ENCODE measurements around the gene PHLDA2. TPM values are rescaled to one million over a fixed set of nuclear protein-coding genes. Genes with fewer than 3 reads are reported as not detected.

The PHLDA2 gene
- total RNA-seq, 1 donor from 2014 or later: not detected

DNA sequence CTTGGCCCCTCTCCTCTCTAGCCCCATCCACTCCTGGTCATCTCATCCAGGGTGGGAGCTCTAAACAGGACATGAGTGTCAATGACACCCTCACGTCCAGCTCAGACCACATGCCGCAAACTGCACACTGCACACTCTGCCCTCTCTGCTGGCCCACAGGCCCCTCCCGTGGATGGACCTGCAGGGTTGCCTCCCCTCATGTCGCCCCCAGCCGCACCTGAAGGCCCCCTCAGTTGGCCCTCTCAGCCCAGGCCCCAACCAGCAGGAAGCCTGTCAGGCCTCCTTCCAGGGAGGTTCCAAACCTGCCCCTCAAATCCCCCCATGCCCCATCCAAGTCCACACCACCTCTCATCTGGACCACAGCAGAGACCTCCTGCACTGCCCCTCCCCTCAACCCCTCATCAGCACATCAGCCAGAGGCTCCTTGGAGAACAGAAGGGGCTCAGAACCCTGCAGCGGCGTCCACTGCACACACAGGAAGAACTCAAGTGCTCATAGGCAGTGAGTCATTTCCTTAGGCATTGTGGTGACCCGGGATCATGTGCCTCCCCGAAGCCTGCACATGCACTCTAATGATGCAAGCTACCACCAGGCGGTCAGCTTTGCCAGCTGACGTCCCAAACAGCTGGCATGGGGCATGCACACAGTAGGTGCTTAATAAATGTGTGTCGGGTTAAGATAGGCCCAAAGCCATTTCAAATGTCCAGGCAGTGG lies 30.7 kb downstream of the PHLDA2 start:
- no peak for DNase-seq (ENCODE audit: low spot score)

DNA sequence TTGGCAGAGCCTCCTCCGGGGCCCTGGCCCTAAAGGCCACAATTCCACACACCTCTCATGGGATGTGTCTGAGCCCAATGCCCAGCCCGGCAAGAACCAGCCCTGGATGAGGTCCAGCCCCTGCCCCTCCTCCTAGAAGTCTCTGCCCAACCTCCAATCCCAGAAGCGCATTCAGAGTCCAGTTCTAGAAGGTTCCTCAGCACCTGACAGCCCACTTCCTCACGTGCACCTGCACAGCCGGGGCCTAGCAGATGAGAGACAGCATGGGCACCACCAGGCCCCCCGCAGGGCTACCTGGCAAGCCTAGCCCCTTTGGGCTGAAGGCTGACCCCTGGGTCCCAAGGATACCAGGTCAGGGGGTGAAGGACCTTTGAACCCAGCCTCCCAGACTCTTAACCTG lies 32.2 kb downstream of the PHLDA2 start:
- DNase-seq (ENCODE audit: low spot score): no peak

DNA sequence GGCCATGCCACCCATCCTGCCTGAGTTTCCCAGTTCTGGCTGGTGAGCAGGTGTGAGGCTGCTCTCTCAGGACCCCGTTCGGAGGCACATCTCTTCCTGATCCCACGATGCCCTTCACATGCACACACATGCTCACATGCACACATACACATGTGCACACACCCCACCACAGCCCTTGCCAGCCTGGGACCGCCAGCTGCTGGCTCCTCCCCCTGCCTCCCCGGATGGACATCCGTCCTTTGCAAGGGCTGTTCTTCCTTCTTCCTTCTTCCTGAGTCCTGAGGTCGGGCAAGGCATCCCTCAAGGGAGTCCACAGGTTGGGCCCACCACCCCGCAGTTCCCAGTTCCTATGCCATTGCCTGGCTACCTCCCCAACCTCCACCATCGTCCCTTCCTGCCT lies 33.2 kb downstream of the PHLDA2 start:
- DNase-seq (ENCODE audit: low spot score): no peak

DNA sequence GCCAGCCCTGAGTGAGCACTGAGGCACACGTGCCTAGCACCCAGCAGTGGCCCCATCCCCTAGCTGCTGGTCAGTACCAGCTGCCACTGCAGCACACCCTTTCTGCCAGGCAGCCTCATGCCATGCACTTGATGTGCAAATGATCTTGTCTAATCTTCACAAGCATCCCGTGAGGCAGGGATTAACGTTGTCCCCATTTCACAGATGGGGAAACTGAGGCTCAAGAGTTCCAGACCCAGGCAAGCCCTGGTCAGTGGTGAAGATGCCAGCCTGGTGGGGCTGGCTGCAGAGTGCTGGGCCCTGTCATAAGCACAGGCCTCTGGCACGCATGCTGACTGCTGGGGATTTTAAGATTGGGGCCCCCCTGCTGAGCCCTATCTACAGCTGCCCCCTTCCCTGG lies 35.3 kb downstream of the PHLDA2 start:
- DNase-seq (ENCODE audit: low spot score): no peak

DNA sequence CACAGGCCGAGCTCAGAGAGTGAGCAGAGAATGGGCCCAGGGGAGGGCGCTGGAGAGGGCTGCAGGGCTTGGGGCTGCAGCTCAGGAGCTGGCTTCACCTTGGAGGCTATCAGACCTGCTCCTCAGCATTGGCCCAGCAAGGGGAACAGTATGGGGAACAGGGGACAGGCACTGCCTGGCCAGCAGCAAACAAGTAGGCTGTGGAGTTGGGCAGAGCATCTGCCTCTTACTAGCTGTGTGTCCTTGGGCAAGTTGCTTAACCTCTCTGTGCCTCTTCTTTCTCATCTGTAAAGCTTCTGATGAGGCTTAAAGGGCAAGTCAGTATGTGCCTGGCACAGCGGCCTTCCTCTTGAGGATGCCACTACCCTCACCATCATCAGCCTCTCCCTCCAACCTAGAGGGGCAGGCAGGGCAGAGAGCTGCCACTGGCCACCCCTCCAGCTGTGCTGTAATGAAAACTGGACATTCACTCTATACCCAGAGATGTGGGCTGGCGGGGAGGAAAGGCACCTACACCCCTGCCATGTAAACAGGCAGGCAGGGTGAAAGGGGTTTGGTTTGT lies 36.2 kb downstream of the PHLDA2 start:
- DNase-seq (ENCODE audit: low spot score): no peak

DNA sequence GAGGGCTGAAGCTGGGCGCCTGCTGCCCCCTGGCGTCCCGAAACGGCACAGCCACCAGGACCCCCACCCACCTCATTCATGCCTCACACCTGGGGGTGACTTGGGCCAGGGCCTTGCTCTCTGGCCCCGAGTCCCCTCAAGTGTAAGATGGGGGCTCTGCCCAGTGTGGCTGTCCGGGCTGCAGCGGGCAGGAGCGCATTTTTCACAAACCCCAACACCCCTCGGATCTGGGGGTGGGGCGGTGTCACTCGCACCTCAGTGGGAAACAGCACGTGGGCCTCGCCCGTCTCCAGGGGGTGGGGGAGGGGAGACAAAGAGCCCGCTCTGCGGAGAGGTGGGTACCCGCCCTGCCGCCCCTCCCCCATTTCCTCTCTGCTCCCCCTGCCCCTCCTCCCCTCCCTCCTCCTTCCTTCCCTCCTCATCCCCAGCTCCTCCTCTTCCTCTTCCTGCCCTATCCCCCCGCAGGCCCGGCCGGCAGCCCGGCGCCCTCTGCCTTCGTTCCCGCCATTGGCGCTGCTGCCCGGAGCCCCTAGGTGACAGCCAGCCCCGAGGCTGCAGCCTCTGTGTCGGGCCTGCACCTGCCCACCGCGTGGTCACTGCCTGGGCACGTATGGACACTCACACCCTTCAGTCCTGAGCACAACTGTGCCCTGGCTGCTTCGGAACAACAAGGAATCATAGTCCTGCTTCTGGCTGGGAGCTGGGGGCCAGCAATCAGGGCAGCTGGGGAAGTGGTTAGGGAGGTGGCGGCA lies 36.8 kb downstream of the PHLDA2 start:
- peak; percentile 71 for DNase-seq (ENCODE audit: low spot score)

DNA sequence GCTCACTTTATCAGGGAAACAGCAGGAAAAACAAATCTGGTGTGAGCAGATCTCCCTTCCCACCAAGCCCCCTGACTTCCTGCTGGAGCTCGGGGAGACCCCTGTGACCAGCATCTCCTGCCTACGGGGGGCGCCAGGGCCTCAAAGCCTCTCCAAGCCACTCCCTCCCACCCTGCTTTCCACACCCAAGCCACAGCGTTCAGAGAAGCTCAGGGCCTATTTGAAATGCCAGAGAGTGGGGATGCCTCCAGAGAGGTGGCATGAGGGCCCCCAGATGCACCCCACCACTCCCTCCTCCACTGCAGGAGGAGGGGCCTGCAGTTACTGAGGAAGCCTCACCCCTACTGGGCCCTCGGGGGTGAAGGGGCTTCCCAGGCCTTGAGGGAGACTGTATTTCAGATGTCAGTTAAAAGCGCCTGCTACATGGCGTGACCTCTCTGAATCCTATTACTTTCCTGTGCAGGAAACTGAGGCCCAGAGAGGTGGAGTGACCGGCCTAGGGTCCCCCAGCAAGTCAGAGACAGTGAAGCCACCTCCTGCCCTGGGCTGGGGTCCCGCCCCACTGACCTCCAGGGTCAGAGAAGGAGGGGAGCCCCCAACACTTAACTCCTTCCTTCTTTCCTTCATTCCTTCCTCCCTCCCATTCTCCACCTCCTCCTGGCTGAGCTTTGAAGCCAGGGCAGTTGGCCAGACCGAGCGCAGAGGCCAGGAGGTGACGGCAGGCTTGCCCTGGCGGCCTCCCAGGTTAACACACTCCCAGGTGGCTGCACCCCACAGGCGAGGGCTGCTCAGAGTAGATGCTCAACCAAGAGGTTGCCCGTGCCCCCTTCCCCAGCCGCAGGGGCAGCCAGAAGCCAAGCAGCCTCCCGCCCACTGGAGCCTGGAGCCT lies 37.6 kb downstream of the PHLDA2 start:
- peak; percentile 59 for DNase-seq (ENCODE audit: low spot score)

DNA sequence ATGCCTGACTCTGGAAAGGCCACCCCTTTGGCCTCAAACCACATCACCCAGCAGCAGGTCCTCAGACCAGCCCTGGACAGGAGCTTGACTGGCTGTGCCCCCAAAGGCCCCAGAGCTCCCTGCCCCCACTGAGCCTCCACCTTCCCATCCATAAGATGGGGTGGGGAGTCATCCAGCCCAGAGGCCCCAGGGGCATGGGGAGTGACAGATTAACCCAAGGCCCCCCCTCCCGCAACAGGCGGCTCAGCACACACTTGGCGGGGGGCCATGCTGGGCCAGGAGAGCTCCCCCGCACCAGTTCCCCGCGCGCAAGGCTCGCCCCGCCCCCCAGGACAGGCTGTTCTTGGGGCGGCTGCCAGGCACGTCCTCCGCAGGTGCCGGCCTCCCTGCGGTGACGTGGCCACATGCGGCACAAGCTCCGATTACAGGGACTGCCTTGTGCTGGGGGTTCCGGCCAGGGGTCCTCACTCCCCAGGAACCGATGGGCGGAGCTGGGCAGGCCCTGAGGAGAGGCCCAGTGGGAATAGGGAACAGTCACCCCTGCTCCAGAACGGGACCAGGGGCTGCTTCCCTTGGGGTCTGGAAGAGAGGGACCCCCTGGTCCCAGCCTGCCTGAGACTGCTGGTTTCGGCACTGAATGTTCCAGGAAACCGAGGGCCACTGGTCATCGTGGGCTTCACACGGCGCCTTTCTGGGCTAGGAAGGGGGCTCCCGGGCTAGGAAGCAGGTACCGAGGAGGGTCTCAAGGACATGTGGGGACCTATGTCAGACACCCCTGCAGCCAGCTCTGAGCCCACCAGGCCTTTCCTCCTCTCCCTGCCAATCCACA lies 38.5 kb downstream of the PHLDA2 start:
- DNase-seq (ENCODE audit: low spot score): peak; percentile 58

DNA sequence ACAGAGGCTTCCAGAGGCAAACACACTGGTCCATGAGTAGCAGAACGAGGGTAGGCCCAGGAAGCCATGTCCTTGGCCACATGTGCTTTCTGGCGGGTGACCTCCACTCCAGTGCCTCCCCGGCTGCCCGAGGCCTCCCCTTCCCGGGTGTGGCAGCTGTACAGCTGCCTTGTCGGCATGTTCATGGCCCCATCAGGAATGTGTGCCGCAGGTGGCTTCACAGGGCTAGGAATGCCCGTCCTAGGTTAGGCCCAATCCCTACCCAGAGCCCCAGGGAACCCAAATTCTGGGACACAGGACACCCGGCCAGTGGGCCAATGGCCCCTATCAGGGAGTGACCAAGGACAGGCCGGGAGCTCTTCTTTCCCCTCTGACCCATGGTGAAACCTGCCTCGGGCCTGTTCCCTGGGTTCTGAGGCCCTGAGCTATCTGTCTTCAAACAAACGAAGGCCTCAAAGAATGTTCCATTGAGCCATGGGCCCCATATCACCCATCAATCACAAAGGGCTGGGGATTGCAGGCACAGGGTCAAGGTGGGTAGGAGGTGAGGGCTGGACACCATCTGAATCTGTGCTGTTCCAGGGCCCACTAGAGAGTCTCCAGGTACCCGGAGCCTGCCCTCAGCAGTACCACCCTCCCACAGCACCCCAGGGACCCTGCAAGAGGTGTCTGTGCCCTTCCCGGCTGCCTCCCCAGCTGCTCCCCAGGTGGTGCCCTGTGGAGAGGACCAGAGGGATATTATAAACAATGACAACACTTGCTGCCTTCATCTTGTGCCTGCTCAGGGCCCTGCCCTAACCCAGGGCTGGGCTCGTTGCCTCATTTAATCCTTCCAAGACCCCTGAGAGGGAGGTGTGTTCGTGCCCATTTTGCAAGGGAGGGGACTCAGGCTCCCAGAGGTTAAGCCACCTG lies 39.6 kb downstream of the PHLDA2 start:
- no peak for DNase-seq (ENCODE audit: low spot score)

DNA sequence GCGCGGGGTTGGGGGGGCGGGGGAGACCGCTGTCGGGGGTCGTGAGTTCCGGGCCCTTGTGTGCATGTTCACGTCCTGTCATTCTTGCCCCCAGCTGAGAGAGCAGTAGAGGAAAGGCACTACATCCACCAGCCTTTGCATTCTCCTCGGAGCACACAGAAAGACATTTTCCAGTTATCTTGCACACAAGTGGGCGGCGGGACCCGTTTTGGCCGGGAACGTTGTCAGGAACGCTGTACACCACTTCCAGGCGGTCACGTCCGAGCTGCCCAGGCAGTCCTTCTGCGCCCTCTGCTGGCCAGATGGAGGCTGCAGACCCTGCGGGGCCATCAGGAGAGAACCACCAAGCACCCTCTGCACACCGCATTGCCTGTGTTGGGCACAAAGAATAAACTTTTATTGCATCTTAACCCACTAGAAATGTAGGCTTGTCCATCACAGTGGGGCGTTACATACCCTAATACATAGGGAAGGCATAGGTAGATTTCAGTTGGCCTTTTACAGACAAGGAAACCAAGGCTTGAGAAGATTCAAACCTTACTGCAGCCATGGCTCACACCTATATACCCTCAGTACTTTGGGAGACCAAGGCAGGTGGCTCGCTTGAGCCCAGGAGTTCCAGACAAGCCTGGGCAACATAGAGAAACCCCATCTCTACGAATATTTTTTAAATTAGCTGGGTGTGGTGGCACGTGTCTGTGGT lies 40.8 kb downstream of the PHLDA2 start:
- peak; percentile 87 for DNase-seq (ENCODE audit: low spot score)

DNA sequence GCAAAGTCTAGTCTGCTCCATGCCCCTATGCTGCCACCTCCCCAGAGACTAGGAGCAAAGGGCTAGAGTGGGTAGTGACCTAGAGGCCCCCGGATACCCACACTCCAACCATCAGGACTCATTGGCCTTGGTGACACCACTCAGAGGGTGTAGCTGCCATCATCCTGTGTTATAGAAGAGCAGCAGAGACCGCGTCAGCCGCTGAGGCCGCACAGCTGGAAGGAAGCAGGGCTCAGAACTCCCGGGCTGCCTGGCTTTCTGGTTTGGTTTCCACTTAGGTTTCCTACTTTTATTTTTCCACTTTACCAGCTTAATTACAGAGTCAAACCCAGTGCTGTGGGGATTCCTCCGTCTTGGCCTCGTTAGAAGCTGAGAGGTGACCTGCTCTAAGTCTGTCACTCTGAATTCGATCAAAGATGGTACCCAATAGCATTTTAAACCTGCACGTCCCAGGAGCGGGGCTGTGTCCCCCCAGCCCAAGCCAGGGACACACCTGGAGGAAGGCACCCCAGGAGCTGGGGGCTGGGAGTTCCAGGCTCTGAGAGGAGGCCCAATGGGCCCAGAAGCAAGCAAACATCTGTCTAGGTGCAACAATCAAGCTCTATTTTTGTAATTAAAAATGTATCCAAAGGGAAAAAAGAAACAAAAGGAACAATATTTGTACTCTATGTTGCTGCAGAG lies 41.6 kb downstream of the PHLDA2 start:
- no peak for DNase-seq (ENCODE audit: low spot score)

DNA sequence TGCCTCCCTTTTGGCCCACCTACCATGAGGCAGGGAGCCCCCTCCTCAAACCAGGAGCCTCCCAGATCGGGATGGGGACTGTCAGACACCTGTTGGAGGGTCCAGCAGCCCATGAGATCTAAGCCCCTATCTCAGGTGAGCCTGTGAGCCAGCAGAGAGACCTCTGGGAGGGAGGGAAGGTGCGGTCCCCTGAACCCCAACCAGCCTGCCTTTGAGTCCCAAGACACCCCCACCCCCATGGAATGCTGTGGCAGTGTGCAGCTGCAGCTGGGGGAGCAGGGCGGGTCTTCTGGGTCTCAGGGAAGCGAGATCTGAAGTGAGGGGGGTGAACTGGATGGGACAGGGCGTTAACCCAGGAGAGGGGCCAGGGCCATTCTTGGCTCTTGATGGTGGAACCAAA lies 42.3 kb downstream of the PHLDA2 start:
- DNase-seq (ENCODE audit: low spot score): no peak

DNA sequence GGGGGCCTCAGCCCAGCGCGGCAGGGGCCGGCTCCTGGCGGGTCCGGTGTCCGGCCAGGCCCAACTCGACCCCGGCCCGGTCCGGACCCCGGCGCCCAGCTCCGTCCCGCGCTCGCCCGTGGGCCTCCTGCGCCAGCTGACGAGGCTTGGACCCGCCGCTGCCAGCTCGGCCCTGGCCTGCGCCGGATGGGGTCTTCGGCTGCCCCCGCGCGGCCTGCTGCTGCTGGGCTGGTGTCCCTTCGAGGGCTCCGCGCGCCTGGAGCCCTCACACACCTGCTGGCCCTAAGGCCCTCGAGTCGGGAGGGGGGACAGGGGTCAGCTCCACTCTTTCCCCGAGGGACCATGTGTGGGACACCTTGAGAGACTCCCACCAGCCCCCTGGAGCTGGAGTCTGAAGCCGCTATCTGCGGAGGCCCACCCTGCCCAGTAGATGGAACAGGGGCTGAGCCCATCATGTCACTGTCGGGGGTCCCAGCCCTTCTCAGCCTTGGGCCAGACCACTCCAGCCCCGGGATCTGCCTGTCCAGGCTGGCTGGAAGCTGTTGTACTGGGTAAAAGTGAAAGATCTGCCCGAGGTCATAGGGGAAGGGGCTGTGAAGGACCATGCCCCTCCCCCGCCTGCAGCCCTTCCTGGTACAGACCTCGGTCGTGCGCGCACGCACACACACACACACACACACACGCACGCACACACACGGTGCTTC lies 42.9 kb downstream of the PHLDA2 start:
- DNase-seq (ENCODE audit: low spot score): no peak

DNA sequence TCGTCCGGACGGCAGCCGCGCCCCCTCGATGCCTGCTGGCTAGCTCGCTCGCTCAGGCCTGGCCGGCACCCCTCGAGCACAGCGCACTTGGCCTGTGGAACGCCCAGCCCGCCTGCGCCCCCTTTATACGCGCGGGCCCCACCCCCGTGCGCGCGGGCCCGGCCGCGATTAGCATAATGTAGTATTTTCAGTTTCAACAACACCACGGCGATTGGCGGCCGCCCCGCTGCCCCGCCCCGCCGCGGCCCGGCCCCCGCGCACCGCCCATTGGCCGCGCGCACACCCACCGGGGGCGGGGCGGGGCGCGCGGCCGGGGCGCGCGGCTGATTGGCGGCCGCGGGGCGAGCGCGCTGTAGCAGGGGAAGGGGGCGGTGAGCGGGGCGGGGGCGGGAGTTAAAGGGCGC lies 43.5 kb downstream of the PHLDA2 start, which contains the start of gene CDKN1C:
Gene CDKN1C (minus strand): TSS at position 98 of the 404 bp plus-strand sequence. CDS start 319 bp downstream, outside the sequence.
- peak; percentile 92 for DNase-seq (ENCODE audit: low spot score)

DNA sequence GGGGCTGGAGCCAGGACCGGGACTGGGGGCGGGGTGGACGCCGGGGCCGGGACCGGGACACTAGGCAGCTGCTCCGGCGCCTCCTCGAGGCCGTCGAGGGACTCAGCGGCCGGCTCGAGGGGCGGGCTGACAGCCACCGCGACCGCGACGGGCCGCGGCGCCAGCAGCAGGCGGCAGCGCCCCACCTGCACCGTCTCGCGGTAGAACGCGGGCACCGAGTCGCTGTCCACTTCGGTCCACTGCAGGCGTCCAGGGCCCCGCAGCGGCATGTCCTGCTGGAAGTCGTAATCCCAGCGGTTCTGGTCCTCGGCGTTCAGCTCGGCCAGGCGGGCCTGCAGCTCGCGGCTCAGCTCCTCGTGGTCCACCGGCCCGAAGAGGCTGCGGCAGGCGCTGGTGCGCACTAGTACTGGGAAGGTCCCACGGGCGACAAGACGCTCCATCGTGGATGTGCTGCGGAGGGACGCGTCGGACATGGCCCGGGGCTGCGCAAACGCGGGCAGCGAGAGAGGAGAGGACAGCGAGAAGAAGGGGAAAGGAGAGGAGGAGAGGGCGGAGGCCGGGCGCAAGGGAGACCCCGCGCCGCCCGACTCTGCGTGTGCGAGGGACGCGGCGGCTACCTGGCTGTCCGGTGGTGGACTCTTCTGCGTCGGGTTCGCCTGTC lies 44.1 kb downstream of the PHLDA2 start:
- DNase-seq (ENCODE audit: low spot score): peak; percentile 55

DNA sequence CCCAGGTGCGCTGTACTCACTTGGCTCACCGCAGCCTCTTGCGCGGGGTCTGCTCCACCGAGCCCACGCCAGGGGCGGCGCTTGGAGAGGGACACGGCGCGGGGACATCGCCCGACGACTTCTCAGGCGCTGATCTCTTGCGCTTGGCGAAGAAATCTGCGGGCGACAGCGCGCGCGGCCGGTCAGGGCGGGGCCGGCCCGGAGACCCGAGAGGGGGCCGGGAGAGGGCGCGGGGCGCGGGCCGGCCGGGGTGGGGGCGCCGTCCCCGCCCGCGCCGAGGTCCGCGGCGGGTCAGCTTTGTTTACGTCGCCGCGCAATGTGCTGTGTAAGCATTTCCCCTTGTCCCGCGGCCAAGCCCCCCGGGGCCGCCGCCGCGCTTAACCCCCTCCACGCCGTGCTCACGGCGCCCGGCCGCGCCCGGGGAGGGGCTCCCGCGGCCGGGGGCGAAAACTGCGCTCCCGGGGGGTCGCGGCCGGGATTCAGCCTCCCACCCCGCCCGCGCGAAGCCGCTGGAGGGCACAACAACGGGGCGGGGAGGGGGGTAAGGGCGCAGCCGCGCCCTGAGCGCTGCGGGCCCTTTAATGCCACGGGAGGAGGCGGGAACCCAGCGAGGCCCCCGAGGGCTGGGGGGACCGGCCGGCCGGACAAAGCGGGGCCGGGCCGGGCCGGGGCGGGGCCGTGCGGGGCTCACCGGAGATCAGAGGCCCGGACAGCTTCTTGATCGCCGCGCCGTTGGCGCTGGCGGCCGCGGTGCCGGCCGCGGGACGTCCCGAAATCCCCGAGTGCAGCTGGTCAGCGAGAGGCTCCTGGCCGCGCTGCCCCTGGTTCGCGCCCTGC lies 45.0 kb downstream of the PHLDA2 start:
- peak; percentile 57 for DNase-seq (ENCODE audit: low spot score)

DNA sequence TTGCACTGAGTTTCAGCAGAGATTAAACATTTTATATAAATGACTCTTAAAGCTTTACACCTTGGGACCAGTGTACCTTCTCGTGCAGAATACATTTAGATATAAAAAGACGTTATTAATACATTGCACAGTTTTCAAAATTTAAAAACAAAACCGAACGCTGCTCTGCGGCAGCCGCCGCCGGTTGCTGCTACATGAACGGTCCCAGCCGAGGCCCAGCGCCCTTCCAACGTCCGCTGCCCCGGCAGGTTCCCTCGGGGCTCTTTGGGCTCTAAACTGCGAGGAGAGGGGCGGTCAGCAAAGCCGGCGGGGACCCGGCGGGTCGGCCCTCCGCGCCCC lies 45.6 kb downstream of the PHLDA2 start:
- DNase-seq (ENCODE audit: low spot score): no peak
